GM18519 (cell line): ENCODE measurements around the gene CETN2.
A peak's percentile ranks its signal among the peaks of the same experiment; 100 is the strongest.
"Not testable (repeated sequence)": the region's sequence is repeated elsewhere in the genome, so short reads cannot be mapped to it uniquely, and the experiment has no call there.

Experiments
- ATAC-seq: cut with Tn5 transposase; IDR thresholded peaks from one replicate; pipeline ENCODE4 v1.9.1; 2021; ENCODE audit warnings: mild to moderate bottlenecking, moderate library complexity; ENCODE audit not compliant: unreplicated experiment, low FRiP score

Gene CETN2

GRCh38 chrX:152830312-152831305 is at the start of gene CETN2, which contains the start of gene NSDHL:
Gene CETN2 (minus strand): TSS chrX:152830757. CDS start chrX:152830710, 47 bp downstream.
Gene NSDHL (plus strand): TSS chrX:152831063. CDS start chrX:152846325, 15,262 bp downstream.
- ATAC-seq: peak; percentile 99

- ATAC-seq: no peak
Measured at GRCh38 chrX:152878976-152879755, 48.6 kb upstream of the CETN2 start.

DNA sequence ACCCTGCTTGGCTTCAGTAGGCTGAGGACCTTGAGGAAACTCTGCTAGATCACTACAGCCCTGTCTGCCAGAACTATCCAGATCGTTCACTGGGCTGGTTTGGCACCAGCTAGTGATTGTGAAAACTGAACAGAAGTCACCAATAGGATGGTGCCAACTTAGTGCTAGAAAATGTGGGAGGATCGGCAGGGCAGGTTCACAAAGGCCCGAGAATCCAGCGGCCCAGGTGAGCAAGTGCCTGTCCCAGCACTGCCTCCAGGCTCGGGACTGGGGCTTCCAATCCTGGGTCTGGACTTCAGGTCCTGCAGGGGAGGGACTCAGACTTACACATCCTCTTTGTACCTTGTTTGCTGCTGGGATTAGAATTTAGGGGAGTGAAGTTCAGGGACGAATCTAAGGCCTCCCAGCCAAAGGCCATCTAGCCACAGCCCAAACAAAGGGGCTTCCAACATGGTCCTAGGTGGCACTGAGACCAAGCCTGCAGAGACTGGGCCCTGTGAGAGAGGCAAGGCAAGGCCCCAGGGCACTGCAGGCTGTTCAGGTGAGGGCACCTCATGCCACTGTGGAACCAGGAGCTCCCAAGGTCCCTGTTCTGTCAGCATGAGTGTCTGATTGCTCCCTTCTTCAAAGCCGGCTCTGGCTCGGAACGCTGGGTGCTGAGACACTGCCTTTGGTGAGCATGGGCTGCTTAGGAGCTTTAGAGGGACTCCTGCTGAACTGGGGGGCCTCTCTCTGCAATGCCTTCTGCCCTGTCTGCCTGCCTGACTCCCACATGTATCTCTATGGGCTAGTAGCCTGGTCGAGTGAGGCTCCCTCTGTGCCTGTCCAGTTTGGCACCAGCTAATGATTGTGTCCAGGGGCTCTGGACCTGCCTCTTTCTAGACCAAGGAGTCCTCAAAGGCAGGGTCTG is 46.6 kb upstream of the CETN2 start:
- ATAC-seq: no peak

GRCh38 chrX:152873361-152873760 is 42.8 kb upstream of the CETN2 start:
- no peak for ATAC-seq

- no peak for ATAC-seq
Measured at GRCh38 chrX:152872522-152872921, 42.0 kb upstream of the CETN2 start.

GRCh38 chrX:152871260-152871659 is 40.7 kb upstream of the CETN2 start:
- no peak for ATAC-seq

DNA sequence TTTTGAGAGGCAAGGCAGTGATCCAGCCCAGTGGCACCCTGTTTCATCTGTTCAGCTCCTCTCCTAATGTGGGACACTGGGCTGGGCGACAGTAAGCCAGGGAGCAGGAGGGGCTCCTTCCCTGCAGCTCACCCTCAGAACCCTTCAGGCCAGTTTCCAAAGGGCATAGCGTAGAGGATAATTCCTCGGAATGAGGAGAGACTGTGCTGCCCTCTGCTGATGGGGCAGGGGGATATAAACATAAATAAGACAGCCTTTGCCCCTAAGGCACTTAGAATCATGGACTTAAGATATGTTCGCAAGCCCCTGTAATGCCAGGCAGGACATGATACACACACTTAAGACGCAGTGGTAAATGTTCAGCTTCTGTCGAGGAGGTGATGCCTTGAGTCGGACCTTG is 39.4 kb upstream of the CETN2 start:
- no peak for ATAC-seq

GRCh38 chrX:152866386-152866785 is 35.8 kb upstream of the CETN2 start:
- no peak for ATAC-seq

DNA sequence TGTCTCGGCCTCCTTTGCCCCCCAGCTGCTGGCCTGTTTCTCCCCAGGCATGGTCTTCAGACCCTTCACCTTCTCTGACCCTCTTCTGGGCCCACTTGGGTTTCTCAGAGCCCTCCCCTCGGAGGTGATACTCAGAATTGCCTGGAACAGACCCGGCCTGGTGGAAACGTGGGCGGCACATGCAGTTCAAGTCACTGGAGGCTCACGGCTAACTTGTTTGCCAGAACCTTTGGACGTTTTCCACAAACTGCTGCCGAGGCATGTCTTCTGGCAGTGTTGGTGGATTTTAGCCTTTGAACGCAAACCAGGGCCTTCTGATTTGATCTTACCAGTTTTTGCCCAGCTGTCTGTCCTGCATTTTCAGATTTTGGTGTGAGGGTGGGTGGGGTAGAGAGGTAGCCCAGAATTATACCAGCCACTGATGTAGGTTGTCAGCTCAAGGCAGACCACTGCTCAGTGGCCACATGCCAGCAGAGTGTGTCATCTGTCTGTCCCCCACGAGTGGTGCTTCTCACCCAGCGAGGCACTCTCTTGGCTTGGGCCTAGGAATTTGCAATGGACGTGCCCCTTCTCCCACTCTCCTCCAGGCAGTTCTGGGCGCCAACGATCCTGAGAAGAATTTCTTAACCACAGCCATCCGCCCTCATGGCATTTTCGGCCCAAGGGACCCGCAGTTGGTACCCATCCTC is 34.8 kb upstream of the CETN2 start:
- no peak for ATAC-seq

DNA sequence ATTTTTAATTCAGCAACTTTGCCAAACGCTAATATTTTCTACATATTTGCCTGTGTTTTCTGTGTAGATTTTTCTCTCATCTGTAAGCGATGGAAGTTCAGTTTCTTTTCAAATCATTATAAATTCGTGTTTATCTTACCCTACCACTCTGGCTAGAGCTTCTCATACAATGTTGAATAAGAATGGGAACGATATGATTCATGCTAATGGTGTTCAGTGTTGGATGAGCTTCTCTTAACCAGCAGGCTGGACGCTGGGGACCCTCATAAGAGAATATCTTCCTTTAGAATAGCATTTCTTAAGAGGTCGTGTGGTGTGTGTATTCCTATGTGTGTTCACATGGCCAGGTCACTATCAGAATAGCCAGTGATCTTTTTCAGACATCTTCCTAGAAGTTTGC is 31.3 kb upstream of the CETN2 start:
- ATAC-seq: no peak

DNA sequence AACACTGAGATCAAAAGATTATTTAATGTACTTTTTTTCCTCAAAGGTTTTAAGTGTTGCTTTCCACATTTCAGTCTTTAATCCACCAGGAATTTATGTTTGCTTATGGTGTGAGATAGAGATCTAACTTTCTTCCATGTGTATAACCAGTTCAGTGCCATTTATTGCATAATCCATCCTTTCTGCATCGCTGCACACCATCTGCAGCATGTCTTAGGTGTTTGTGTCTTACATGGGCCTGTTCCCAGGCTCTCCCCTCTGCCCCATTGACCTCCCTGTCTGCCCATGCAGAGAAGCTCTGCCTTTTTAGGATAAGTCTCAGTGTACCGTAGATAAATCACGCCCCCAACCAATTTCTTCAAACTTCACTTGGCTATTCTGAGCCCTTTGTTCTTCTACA is 30.6 kb upstream of the CETN2 start:
- ATAC-seq: no peak

GRCh38 chrX:152853986-152854385 is 23.4 kb upstream of the CETN2 start:
- ATAC-seq: no peak

- ATAC-seq: no peak
Measured at GRCh38 chrX:152850465-152850864, 19.9 kb upstream of the CETN2 start.

DNA sequence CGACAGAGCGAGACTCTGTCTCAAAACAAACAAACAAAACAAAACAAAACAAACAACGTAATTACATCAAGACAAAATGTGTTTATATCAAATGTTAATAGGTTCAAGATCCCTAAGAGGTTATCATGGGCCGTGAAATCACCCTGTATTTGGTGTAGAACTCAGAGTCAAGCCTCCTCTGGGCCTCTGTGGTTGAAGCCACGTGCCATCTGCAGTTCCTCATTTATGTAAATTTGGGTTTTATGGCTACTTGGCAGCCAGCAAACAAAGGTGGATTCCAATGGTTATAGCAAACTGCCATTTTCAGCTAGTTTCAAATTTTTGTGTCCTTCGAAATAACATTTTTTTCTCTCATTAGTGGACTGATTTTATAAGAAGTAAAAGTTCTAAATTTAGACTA is 16.7 kb upstream of the CETN2 start:
- ATAC-seq: no peak

GRCh38 chrX:152845618-152846240 is 15.2 kb upstream of the CETN2 start:
- no peak for ATAC-seq

- no peak for ATAC-seq
Measured at GRCh38 chrX:152844256-152844655, 13.7 kb upstream of the CETN2 start.

GRCh38 chrX:152843852-152844251 is 13.3 kb upstream of the CETN2 start:
- ATAC-seq: no peak

- ATAC-seq: no peak
Measured at GRCh38 chrX:152842772-152843338, 12.3 kb upstream of the CETN2 start.

DNA sequence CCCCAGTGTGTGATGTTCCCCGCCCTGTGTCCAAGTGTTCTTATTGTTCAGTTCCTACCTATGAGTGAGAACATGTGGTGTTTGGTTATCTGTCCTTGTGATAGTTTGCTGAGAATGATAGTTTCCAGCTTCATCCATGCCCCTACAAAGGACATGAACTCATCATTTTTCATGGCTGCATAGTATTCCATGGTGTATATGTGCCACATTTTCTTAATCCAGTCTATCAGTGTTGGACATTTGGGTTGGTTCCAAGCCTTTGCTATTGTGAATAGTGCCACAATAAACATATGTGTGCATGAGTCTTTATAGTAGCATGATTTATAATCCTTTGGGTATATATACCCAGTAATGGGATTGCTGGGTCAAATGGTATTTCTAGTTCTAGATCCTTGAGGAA is 4.9 kb upstream of the CETN2 start:
- ATAC-seq: not testable (repeated sequence)
